GM18867 (cell line): ENCODE results near the gene PEX11B.

Experiments
- ATAC-seq: cut with Tn5 transposase; IDR thresholded peaks from one replicate; pipeline ENCODE4 v1.9.1; 2021; ENCODE audit warnings: mild to moderate bottlenecking, moderate library complexity; ENCODE audit not compliant: unreplicated experiment

Gene PEX11B, protein sequence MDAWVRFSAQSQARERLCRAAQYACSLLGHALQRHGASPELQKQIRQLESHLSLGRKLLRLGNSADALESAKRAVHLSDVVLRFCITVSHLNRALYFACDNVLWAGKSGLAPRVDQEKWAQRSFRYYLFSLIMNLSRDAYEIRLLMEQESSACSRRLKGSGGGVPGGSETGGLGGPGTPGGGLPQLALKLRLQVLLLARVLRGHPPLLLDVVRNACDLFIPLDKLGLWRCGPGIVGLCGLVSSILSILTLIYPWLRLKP

DNA sequence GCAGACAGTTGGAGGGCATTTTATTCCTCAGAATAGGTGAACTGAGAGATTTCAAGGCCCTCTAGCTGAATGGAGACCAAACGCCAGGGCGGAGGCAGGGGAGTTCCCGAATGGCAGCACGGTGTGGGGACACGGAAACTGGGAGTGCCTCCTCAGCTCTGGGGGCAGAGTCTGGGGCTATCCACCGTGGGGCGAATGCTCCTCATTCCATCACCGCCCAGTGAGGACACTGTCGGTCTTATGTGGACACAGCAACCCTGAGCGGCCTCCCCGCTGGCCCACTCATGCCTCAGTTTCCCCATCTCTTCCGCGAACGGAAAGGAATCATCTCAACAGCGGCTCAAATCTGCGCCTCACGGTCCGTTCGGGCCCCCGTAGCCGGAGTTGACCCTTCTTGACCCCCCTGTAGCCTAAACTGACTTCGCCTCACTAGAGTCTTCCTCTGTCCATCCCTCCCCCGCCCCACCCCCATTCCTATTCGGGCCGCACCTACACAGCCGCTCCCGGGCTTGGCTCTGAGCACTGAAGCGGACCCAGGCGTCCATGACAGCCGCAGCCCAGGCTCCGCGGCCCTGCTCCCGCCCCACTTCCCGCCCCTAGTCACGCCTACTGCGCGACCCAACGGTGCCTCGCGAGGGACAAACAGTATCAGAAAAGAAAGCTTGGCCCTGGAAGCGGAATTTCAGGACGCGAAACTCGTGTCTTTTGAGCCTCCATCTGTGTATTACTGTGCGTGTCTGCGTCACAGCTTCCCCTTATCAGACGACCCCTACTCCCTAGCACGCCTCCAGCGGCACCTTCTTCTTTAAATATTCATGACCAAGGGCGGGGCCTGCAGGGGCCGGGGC is at the start of gene PEX11B:
Gene PEX11B, minus strand, starts transcription at position 574 of the 848 bp plus-strand sequence. Its CDS starts 29 bp downstream, at position 545.
- peak; percentile 76 for ATAC-seq

DNA sequence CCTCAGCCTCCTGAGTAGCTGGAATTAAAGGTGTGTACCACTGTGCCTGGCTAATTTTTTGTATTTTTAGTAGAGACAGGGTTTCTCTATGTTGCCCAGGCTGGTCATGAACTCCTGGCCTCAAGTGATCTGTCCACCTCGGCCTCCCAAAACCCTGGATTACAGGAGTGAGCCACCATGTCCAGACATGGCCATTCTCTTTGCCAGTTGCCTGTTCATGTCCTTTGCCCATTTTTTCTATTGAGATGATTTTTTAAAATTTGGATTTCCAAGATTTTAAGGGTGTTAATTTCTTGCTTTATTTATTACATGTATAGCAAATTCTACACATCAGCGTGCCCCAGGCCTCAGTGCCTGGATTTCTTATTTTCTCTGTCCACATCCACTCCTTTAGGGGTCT is 48.8 kb upstream of the PEX11B start:
- ATAC-seq = no peak

DNA sequence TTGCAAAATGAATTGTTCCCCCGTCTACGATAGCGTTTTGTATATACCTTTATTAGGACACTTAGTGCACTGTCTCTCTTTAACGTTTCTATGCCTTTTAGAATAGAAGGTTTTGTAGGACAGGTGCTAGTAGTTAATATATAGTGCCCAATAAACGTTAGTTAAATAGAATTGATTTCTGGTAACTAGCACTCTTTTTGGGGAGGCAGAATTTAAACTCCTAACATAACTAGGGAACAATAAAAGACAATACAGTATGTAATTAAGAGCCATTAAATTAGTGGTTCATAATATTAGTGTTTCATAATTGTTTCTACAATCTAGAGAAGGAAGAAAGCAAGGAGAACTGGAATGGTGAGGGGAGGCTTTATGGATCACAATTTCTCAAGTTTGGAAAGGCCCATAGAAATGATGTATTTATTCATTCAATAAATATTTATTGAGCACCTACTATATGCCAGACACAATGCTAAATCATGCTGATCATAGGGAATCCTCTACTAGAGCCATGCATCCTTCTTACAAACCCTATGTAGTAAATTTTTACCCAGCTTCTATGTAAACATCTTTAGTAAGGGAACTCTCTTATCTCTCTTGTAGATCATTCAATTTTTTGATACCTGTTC is 46.7 kb upstream of the PEX11B start:
- ATAC-seq = no peak

DNA sequence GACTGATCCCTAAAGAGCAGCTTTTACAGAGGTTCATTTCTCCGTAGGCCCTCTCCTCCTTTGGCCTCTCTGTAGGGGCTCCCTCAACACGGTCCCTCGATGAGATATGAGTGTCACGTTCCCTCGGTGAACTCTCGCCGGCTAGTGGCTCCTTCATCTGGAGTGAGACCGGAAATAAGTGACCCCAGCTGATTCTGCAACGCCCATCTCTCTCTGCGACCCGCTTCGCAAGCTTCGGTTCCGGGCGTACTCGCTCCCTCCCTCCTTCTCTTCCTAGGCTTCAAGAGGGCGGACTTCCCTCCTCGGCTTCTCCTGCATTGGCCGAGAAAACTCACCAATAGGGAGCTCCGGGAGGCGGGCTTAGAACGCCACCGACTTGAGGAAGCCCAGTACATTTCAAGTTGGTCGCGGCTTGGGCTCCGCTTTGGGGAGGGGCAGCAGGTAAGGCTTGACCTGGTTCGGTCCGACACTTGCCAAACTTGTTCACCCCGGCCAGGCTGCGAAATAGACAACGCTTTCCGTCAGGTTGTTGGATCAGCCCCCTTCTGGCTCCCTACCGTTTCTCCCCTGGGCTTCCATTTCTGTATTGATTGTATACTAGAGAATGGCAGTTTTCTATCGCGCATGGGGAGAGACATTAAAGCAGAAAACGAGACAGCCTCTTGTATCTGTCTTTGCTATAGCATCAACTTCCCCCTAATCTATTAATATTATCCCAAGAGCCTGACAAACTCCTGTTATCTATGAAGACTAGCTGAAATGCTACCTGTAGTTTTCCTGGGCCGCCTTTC is 46.0 kb upstream of the PEX11B start, which contains the start of the genes ANKRD34A and POLR3GL:
Gene ANKRD34A, minus strand, starts transcription at position 248 of the 791 bp plus-strand sequence. CDS start 2,816 bp downstream, outside the sequence.
Gene POLR3GL, plus strand, starts transcription at position 363 of the 791 bp plus-strand sequence. CDS start 10,176 bp downstream, outside the sequence.
- peak; percentile 92 for ATAC-seq

DNA sequence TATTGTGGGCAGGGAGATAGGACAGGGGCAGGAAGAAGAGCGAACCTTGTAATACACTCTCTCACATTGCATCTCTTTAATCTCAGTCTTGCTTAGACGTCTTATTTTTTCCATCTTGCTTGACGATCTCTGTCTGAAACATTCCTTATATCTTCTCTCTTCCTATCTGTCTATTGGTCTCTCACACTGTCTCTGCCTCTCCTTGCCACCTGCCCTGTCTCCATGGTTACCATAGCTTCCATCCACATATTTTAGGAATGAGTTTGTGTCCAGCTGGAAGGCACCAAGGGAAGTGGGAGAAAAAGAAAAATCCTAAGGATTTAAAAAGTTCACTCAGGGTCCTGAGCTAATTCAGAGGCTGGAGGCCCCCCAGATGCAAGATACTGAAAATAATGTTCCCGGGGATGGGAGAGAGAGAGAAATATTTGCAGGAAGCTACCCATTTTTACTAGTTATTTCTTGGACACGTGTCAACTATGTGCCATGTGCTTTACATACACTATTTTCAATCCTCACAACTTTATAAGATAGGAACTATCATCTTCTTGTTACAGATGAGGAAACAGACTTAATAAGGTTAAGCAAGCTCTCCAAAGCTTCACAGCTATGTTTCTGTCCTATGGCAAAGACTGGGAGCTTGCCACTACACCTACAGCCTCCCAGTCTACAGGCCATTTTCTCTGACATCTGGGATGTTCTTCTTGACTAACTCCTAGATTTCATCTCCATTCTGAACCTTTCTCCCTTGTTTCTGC is 44.9 kb upstream of the PEX11B start:
- ATAC-seq = no peak

DNA sequence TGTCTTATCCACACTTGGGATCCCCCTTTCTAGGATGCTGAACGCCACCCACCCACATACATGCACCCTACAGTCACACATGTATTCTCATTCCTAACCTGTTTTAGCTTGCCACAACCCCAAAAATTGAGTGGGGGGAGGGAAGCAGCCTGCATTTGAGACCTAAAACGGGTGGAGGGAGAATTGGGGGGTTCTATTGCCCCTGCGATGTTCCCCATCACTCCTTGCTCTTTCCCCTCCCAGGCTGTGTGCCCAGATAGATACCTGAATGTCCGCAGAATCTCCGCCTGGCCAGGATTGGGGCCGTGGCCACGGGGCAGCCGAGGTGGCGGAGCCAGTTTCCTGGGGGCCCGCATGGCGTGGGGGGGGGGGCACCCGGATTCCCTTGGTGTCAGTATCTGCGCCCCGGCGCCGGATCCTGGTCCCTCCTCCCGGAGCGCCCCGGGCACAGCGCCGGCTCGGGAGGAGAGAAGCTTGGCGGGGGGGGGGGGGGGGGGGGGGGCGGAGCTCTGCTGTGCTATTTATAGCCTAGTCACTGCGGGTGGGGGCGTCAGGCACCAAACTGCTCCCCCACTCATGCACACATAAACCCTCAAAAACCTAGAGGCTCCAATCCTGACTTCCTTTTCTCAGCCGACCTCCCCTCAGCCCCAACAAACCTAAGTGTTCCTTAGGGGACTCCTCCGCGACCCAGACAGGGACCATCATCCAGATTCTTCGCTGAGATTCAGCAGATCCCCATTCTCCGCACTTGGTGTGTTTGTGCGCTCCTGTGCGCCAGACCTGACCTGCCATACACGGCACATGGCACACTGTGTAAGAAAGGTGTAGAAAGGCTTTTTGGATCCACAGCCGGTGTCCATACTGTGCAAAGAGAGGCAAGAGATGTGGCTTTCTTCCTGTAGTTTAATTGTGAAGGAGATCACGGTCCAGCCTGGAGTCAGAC is 43.9 kb upstream of the PEX11B start:
- ATAC-seq = no peak

DNA sequence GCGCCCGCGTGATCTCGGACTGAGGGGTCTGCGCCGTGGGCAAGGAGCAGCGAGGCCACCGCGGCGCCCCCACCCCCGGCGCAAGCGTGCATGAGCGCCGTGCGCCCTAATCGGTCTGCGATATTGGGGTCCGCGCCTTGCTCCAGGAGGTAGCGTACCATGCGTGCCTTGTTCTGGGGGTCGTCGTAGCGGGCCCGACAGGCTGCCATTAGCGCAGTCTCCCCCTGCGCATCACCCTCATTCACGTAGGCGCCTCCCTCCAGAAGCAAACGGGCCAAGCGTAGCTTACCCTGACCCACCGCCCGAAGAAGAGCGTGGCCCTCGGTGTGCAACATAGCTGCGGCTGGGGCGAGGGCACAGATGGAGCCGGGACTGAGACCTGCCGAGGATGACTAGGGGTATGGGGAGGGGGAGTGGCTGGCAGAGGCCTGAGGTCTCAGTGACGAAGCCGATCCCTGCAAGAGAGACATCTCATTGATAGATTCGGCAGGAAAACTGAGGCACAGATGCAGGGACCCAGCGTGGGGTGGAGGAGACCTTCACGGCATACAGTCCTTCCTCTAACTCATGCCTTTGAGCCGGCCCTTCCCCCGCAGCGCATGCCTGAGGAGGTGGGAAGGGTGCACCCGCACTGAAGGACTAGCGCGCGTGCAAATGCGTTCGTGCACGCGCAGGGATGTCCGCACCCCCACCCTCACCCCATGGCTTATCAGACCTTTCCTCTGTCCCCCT is 43.1 kb upstream of the PEX11B start:
- ATAC-seq = no peak

DNA sequence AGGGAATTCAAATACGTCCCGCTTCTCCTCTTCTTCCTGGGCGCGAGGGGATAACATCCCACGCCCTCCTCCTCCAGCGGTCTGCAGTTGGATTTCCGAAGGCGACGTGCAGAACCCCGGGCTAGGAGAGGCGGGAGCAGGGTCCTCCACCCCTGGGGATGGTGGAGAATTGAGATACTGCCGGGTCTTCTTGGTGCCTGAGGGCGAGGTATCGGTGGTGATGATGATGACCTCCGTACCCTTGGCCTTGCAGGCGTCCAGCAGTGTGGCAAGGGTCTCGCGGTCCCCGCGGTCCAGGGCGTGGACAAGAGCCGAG is 42.5 kb upstream of the PEX11B start:
- no peak for ATAC-seq

DNA sequence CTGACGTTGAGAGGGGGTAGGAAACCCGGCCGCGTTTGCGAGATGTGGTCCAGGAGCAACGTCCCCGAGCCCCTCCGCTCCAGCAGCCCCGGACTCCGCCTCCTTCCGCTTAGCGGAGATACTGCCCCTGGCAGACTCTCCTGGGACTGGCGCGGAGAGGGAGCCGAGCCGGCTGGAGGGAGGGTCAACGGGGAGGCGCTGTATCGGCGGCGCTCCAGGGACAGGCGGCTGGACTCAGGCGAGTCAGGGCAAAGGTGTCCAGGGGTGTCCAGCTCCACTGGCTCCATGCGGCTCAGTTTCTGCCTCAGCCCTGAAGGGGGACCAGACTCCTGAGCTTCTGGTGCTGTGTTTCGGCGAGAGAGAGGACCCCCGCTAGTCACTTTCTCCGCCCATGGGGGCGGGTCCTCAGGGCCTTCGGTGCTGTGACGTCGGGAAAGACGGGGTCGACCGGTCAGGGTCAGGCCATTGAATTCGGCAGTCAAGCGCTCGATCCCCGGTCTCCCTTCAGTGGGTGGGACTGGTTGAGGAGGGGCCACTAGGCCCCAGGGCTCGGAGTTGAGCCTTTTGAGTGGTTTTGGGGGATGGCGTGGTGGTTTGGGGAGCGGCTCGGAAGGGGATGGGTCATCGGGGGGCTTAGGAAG is 42.1 kb upstream of the PEX11B start:
- no peak for ATAC-seq

DNA sequence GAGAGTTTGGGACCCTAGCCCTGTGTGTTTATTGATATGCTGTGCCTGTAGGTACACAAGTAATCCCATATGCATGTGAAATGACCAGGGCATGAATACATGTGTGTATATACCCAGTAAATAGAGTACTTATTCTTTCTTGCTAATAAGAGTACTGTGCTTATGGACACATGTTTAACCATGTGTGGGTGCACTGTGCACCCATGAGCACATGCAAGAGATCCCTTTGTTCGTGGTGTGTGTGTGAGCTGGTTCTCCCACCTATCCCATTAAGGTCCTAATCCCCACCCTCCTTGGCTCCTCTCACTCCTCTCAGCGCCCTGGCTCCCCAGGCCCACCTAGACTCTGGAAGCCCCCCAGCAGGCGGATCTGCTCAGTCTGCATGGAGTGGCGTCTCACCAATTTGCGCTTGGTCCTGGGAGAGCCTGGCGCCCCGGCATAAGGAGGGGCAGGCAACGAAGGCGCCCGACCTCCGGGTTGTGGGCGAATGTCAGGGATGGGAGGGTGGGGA is 41.5 kb upstream of the PEX11B start:
- ATAC-seq = no peak

DNA sequence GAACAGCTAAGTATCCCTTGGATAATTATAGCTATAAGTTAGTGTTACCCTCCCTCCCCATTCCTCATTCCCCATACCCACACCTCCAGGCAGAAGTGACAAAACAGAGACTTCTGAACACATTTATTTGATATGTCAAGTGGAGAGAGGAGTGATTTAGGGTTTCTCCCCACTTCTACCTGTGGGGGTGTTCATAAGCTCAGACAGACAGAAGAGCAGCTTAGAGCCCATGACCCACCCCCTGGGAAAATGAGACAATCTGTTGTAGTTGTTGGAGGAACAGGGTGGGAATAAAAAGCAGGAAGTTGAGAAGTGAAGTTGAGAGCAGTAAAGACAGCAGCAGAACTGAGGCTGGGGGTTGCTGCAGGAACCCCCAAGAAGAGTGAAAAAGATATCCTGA is 40.8 kb upstream of the PEX11B start:
- no peak for ATAC-seq

DNA sequence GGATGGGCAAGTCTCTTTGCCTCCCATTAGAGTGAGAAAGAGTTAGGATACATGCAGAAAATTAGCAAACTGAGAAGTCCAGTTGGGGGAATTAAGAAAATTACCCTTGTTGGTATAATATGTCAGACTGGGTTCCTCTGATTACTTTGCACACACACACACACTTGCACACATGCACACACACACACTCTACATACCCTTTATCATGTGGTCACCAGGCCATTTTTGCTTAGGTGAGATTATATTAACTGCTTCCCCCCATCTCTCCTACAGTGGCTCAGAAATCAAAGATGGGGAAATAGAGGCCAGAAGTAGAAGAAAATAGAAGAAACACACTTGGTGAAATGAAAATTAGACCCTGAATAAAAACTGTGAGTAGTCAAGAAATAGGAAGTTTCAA is 40.2 kb upstream of the PEX11B start:
- no peak for ATAC-seq

DNA sequence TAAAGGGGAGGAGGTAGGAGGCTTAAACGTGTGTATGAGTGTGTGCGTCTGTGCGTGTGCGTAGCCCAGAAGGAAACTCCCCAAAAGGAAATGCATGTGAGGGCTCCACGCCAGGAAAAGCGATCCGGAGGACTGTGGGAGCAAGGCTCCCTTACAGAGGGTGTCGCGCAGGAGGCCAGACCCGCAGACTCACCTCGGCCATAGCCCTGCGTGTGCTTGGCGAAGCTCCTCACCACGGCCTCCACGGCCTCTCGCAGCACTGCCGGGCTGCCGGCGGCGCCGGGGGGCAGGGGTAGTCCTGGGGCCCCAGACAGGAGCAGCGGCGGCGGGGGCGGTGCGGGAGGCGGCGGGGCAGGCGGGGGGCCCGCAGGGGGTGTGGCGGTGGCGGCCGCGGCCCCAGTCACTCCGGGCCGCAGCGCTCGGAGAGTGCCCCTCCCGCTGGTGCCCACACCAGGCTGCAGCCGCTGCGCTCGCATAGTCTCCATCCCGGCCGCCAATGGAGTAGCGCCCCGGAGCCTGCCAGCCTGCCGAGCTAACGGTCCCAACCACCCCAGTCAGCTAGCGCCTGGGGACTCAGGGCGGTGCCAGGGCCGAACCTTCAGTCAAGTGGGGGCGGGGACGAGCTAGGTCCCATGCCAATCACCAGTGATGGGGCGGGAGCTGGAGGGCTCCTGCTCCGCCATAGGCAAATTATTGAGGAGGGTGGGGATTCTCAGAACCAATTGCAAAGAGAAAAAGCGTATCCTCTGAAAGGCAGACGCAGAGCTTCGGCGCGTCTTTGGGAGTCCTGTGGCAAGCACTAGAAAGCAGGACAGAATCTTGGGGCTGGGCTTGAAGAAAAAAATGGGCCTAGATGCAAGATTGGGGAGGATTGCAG is 39.2 kb upstream of the PEX11B start, which contains the start of gene LIX1L:
Gene LIX1L, minus strand, starts transcription at position 575 of the 877 bp plus-strand sequence. Its CDS starts 90 bp downstream, at position 485.
- peak; percentile 92 for ATAC-seq

DNA sequence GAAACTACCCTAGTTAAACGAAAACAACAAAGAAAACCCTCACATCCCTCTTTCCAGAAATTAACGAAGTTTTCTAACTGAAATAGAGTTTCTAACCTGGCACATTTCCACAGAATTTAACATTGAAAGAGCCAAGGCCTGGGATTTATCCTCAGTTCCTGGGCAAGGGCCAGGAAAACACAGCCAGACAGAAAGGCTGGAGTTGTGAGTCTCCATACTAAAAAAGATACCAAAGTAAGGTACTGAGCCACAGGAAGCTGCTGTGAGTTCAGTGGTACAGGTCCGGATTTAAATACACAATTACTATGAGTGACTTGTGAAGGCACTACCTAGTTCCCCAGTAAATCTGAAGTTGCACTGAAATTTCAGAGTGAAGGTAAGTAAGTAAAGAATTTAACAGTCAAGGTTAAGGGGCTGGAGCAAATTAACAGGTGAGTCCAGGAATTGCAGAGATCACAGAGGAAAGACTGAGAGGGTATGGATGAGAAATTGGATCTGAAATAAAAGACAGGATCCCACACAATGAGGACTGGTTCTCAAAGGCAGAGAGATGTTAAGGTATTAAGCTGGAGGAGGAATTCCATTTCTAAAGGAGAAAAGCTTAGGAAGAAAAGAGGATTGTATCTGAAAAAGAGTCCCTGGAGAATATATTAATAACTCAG is 38.4 kb upstream of the PEX11B start:
- no peak for ATAC-seq

DNA sequence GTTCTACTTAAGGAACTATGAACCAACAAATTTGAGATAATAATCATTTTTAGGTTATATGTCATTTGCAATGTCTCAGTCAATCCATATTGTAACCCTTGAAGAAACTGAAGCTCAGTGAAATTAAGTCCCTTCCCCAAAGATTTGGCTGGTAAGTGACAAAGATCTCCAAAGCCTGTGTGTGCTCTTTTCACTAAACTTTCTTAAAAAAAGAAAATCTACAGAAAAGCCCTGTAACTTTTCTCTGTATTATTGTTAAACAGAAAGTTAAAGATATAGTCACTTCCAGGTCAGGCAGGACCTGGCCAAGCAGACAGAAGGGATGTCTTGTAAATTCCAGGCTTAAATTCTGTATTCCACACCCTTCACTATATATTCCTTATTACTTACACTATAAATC is 37.8 kb upstream of the PEX11B start:
- no peak for ATAC-seq

DNA sequence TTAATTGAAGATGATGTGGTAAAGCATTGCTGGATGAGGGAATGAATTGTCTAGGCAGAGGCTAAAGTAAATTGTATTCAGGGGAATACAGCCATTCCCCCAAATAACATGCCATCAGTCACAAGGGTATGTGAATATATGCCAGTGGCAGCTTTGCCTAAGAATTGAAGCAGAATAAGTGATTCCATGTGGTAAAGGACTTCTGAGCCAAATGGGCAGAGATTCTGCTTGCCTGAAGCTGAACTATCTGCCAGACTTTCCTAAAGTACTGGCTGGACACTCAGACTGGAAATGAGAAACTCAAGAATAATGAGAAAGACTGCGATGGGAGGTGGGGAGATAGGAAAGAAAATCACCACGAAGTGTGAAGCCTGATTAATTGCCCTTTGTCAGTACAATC is 36.9 kb upstream of the PEX11B start:
- no peak for ATAC-seq
